HG03095 (cell line): ENCODE results near the gene RGS6.

Experiments
- ATAC-seq: cut with Tn5 transposase; IDR thresholded peaks from one replicate; pipeline ENCODE4 v1.9.1; 2021; ENCODE audit warnings: moderate library complexity; ENCODE audit not compliant: unreplicated experiment

The RGS6 gene

DNA sequence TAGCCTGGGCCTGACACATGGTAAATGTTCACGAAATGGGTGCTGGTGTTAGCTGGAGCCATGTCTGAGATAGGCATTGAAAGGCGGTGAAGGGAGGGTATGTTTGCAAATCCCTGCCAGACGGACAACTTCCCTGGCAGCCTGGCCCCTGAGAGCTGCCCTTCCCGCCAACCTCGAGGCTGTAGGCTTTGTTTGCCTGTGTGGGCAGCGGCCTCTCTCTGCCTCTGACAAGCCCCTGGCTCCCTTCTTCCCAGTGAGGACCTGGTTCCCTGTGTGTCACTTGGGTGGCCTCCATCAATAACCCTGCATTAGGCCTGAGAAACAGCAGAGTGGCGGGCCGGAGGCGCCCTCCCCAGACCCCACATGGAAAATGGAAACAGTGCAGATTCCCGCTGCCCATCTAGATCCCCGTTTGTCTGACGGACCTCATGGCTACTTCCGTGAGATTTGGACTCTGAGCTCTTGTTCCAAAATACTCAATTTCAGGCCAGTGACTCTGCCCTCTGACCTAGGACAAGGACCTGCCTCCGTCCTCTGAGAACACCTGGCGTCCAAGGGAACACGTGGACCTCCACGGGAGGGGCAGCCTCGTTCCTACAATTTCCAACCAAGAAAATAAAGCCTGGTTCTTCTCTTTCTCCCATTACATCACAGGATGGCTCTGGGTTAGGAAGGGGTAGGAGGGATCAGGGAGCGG, 636.2 kb downstream of the RGS6 start:
- ATAC-seq = no peak

DNA sequence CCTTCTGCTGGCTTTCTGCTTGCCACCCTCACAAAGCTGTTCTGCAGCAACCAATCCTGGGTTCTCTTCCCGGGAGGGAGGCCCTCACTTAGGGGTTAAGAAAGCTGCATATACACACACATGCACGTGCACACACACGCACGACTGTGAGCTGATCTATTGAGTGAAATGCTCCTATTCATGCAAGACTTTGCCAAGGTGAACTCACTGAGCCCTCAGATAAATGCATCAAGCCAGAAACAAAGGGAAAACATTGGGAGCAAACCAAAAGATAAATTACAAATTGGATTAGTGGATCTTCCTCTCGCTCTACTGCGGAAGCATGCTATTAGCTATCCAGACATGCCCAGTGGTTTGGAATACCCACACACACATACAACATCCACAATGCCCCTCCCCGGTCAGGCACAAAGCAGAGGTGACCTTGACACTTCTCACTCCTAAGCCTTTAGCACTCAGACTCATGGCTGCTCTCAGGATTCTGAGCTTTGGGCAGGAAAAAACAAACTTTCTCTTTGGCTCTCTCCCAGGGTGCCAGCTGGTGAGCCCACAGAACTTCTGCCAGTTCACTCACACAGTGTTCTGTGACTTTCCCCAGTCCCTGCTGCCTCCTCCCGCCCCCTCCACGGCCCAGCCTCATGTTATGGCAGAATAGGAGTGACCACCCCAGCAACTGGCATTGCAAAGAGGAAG, 641.6 kb downstream of the RGS6 start:
- ATAC-seq = no peak

DNA sequence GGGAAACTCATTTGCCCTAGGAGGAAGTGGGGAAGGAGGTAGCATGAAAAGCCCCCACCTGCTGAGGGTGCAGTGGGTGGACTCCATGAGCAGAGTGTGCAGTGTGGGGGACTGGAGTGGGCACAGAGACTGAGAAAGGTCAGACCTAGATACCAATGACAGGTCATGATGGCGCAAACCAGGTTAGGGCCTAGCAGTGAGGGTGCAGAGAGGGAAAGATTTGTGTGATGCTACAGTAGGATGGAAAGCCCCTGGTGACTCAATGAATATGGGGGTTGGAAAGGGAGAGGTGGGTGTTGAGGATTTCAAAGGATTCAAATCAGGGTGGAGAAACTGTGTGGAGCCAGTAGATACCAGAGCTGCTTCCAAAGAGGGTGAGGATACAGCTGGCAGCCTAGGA, 642.5 kb downstream of the RGS6 start:
- no peak for ATAC-seq

DNA sequence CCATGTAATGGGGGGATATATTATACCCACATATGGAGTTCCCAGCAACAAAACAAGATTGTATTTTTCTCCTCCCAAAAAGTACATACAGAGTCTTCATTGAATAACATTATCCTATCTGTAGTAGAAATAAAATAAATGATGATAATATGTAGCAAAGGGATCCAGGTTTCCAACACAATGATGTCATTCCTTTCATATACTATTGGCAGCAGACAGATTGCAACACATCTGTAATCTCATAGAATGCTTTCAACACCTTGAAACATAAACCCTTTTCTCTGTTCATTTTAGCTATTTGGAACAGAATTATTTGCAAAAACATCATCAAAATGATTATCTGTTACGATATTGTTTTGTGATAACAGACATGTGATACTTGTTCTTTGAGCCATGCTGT, 644.0 kb downstream of the RGS6 start:
- ATAC-seq = no peak

DNA sequence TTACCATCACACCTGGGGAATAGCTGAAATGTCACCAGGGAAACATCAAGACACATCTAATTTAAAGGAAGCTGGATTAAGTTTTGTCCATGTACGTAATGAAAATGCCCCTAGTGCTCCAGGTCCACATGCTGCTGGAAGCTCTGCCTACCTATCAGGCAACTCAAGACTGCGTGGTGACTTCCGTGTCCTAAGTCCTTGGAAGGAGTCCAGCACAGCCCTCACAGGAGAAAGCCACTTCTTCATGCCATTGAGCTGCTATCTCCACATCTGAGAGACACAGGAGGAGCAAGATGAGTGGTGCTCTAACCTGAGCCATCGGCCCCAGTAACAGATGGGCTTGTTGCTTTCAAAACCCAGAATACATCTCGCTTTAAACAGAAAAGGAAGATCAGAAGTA, 645.3 kb downstream of the RGS6 start:
- no peak for ATAC-seq

DNA sequence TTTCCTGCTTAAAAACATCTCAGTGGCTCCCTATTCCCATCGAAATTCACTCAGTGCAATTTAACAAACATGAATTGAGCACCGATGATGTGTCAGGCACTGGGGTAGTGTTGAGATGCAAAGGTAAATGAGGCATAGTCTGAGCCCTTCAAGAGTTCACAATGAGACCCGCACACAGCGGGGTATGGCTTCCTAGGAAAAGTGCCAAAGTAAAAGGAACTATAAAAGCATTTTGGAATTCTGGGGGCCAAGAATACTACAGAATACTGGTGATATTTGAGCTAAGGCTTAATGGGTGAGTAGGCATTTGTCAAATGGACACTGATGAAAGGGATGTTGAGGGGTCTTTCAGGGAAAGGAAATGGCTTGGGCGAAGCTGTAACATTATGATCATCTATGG, 646.3 kb downstream of the RGS6 start:
- no peak for ATAC-seq

DNA sequence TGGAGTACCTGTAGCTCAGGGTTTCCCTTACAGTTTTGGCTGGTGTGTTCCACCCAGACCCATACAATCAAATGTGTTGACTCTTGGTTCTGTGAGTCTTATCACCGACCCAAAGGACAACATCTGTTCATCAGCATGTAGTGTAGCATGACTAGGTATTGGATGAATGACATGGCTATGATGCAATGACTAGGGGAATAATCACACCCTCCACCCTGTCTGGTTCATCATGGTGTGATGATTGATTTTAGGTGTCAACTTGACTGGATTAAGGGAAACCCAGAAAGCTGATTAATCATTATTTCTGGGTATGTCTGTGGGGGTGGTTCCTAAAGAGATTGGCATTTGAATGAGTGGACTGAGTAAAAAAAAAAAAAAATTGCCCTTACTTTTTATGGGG, 650.4 kb downstream of the RGS6 start:
- no peak for ATAC-seq

DNA sequence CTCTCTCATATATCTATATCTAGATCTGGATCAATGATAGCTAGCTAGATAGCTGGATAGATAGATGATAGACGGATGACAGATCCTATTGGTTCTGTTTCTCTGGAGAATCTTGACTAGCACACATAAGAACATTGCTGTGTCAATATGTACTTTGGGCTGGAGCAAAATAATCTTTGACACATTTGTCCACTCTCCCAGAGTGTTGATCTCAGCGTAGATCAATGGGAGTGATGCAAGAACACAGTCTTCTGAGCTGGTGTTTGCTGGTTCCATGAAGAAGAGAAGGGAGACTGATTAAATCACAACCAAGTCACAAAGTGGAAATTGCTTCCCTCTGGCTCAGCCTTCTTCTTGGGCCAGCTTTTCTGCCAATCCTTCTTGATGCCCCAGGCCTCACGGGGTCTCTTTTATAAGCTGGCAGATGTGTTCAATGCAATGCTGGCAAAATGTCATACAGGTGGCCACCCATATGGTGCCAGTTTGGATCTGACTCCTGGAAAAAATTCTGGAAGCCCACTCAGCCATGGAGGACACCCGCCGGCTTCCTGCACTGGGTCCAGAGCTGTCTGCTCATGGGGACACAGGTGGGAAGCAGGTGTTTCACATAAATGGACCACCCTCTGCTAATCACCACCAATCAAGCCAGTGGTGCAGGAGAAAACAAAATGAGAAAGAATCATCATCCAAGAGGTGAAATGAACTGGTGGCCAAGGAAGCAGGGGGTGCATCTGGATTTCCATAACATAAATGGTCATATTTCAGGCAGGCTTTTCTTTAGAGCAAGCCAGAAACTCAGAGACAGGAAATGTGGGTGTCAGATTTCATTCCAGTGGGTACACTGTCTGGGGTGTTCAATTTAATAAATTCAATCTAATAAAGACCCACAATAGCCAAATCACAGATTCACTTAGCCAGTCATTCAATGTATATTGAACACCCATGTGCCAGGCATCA, 651.4 kb downstream of the RGS6 start:
- no peak for ATAC-seq

DNA sequence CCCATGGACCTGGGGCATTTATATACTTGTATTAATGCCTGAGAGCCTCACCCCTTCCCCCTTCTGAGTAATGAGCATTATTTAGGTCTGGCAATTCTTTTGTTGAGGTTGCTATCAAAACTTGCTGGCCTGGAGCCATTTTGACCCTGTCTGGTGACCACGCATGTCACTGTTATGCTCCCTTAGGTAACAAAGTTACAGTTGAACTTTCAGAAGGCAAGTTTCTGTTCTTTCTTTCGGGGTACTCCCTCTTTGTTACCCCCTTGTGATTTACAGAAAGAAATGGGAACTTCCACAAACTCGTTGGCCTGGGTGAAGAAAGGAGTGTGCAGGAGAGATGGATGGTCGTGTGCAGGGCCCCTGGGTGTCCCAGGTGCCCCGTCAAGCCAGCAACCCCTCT, 656.3 kb downstream of the RGS6 start:
- ATAC-seq = no peak

DNA sequence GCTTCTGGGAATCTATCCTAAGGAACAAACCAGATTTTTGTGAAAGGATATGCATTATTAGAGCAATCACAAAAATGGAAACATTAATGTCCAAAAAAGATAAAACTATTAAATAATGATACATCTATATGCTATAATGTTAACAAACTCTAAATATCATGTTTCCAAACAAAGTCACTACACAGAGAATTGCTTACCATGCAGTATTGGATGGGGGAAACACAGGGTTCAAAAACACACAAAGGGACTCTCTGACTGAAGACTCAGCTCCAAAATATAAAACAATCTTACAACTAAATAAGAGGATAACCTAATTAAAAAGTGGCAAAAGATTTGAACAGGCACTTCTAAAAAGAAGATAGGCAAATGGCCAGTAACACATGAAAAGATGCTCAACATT, 657.4 kb downstream of the RGS6 start:
- no peak for ATAC-seq

DNA sequence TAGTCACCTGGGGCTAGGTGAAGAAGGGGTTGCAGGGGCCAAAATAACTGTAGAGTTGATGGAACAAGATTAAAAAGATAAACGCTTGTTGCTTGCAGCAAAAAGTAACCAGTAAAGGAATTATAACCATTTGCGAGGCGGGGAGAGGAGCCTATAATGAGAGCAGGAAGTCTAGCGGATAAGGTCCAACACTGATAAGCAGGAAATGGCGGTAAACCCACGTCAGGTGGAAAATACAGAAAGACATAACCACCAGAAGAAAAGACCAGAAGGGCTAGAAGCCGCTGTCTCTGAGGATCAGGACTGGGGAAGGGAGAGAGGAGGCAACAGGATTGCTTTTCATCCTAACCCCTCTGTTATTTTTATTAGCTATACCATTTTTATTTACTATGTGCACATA, 658.3 kb downstream of the RGS6 start:
- ATAC-seq = no peak

DNA sequence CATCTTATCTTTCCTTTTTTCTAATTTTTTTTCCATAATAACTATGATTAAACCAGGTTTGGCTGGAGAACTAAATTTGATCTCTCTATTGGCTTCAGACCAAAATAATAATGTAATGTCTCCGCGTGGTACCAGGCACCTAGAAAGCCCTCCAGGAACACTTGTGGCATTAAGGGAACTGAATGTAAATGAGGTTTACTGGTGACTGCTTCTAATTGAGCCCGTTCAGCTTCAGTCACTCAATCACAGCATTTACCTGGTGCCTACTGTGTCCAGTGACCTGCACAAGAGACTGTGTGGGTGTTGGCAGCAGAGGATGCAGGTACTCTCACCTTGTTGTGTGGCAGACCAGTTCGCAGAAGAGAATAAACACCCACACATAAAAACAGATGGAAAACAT, 659.2 kb downstream of the RGS6 start:
- no peak for ATAC-seq

DNA sequence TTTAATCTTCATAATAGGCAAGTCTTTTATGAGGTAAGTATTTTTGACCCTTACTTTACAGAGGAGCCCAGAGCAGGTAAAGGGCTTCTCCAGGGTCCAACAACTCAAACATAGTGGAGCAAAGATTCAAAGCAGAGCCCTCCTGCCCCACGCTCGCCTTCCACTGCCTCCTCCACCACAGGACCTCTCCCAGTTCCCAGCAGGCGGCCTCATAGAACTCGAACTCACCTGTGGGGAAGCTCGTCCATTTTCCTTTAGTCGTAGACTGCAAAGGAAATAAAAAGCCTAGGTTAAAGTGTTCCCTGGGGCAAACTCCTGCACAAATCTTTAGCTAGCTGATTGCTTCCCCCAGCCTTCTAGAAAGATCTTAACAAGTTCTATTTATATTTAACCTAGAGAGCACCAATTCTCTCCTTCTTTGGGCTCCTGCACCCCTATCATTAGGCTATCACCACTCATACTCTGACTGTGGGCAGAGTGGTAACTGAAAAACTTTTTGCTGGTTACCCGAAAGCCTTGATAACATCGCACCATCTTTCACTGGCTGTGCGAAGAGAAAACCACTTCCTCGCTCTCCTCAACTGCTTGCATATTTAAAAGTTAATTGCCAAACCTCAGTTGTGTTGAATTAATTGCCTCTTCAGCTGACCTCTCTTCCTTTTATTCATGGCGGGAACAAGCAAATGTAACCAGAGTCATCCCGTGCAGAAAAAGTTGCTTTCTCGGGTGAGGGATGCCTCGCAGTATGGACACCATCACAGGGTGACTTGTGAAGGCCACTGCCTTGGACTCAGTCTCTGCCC, 662.1 kb downstream of the RGS6 start:
- no peak for ATAC-seq

DNA sequence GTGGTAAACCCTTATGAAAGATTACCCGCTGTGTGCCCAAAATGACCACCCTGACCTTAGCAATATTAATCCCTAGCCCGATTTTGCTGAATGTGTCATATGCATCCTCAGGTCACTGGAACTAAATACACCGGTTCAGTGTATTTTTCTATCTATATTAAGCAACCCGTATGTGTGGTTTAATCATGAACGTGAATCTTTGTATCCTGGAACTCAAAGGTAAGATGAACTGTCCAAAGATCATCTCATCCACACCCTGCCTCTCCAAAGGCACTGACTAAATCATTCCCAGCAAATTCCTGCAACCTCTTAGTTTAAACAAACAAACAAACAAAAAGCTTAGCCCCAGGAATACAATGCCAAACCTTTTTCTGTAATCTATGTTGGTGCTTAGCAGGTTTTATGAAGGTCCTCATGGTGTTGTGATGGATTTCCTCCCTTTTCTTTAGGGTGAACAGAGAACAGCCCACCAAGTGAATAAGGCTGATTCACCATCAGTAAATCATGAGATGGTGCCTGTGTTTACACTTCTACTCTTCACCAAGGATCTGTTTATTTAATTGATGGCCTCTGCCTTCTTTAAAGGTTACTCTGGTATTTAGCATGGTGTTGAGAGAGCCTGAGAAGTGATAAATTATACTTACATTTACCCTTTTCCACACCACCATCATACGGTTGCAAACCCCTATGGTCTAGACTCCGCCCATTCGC, 663.1 kb downstream of the RGS6 start:
- ATAC-seq = no peak

DNA sequence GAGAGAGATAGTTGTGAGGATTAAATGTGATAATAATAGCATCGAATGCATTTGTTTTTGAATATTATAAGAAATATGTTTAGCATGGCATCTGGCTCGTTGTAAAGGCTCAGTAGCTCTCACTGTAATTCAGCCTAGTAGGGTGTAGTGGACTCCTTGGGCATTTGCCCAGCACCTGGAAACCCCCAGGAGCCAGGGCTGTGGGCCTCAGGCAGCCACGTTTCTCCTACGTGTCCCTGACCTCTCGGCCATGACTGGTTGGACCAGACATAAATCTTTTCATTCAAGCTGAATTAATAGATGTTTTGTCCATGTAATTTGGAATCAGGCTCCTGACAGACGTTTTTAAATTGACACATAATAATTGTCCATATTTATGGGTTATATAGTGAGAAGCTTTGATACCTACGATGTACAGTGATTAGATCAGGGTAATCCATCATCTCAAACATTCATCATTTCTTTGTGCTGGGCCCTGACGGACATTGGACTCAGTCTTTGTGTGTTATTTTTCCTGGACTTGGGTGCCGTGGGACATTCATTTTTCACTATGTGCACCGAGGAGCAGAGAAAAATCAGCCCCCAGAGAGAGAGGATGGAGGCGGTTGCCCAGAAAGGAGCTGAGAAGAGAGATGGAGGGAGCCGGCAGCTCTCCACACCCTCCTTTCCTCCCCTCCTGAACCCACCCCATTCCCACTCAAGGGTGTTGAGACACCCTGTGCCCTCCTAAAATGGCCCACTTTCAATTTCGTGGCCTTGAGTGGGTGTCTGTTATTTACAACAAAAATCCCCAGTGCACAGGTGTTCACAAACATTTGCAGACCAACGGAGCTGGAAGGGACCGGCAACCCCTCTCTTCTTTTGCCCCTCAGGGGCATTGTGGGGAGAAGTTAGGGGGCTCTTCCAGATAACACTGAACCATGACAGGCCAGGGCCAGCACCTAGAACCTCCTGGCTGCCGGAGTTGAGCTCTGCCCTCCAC, 665.3 kb downstream of the RGS6 start:
- ATAC-seq = no peak

DNA sequence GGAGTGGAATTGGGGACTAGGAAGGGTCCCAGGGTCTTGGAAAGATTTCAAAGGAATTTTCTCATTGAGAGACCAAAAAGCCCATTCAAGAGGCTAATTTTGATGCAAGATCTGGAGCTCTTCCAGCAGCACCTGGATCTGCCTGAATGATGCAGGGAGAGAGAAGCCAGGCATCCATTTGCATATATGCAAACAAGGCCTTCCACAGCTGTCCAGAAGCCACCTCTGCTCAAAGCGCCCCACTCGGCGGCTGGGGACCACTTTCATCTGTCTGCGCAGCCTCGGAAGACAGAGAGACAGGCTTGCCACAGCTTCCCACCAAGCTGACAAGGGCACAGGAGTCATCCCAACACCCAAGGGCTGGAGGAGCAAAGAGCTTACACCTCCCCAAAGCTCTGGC, 666.1 kb downstream of the RGS6 start:
- ATAC-seq = no peak

DNA sequence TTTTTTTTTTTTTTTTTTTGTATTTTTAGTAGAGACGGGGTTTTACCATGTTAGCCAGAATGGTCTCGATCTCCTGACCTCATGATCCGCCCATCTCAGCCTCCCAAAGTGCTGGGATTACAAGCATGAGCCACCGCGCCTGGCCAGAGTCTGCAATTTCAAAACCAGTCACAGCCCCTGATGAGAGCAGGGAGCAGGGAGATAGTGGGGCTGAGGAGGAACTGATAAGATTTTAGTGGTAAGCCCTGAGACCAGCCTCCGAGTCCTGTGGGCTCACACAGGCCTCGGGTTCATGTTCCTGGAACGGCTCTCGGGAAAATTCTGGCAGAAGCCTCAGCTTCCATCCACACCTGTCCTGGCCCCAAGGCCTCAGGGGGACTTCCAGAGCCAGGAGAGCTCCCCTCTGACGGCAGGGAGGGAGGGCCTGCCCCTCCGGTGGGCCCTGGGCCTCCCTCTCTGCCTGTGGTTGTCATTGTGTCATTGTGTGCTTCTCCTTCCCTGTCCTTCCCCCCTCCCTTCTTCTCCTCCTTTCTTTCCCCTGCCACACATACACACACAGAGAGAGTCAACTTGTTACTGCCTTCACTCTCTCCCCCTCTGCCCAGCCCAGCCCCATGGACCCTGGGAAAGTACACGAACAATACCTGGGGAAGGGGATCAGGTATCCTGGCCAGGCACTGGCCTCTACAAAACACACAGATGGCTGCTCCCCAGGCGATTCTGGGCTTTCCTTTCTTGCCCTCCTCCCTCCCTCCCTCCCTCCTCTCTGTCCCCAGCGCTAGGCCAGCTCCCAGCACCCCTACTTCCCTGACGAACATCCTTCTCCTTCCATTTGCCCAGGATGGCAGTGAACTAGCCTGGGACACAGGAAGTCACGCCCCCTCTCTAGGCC, 667.6 kb downstream of the RGS6 start:
- ATAC-seq = no peak
